PC-9 (cell line): ENCODE results near the gene RPS15. TPM values are rescaled to one million over a fixed set of nuclear protein-coding genes. Genes with fewer than 3 reads are reported as not detected.

Experiments
- BruUV-seq: library from RNA; stranded (reverse); fragments of 400-500 nt; replicated peaks from 2 replicates; lab custom pipeline; 2021; lab: Mats Ljungman, UMichigan
- CTCF ChIA-PET: fragments of 300-600 bp; sonication (Branson Sonifier 250); formaldehyde crosslinking; loops from one replicate; lab custom pipeline; 2022; ENCODE audit warnings: antibody characterized with exemption; lab: Charles Lee
- POLR2A ChIA-PET: fragments of 300-600 bp; sonication (Branson Sonifier 250); formaldehyde crosslinking; loops from one replicate; lab custom pipeline; 2022; ENCODE audit warnings: antibody characterized with exemption; ENCODE audit not compliant: unreplicated experiment; lab: Charles Lee
- DNase-seq, 2 experiments: peaks; one replicate each; pipeline versions ENCODE4 v3.0.0 to v3.0.0-alpha.2; 2015 to 2022; ENCODE audit warnings: mixed read lengths in 1 of 2
- H2AFZ ChIP-seq: fragments of 200-600 bp; sonication (generic); 2 replicates; pipeline ENCODE4 v1.8.1; 2017; ENCODE audit warnings: antibody characterized with exemption
- H3F3A ChIP-seq: fragments of 200-600 bp; sonication (generic); 2 replicates; pipeline ENCODE4 v1.8.1; 2017; ENCODE audit warnings: antibody characterized with exemption, mild to moderate bottlenecking, low read depth; ENCODE audit not compliant: insufficient read depth
- H3K27ac ChIP-seq: fragments of 200-600 bp; sonication (generic); 2 replicates; pipeline ENCODE4 v1.6.1; 2016; ENCODE audit warnings: mixed run types
- H3K27me3 ChIP-seq: fragments of 200-600 bp; sonication (generic); 2 replicates; pipeline ENCODE4 v1.6.1; 2016; ENCODE audit warnings: low read depth, mixed run types; ENCODE audit not compliant: insufficient read depth
- H3K36me3 ChIP-seq: fragments of 200-600 bp; sonication (generic); 2 replicates; pipeline ENCODE4 v1.6.1; 2016; ENCODE audit warnings: low read depth, mixed run types
- H3K4me1 ChIP-seq: fragments of 200-600 bp; sonication (generic); replicated peaks from 2 replicates; pipeline ENCODE4 v1.6.1; 2016; ENCODE audit warnings: mixed run types; ENCODE audit not compliant: insufficient read depth
- H3K4me2 ChIP-seq: fragments of 200-600 bp; sonication (generic); 2 replicates; pipeline ENCODE4 v1.6.1; 2017; ENCODE audit warnings: mixed run types
- H3K4me3 ChIP-seq: fragments of 200-600 bp; sonication (generic); 2 replicates; pipeline ENCODE4 v1.6.1; 2016; ENCODE audit warnings: mixed run types
- H3K79me2 ChIP-seq: fragments of 200-600 bp; sonication (generic); 2 replicates; pipeline ENCODE4 v1.6.1; 2017; ENCODE audit warnings: low read depth, mixed run types
- H3K9me2 ChIP-seq: fragments of 200-600 bp; sonication (generic); 2 replicates; pipeline ENCODE4 v1.8.1; 2017; ENCODE audit warnings: mild to moderate bottlenecking; ENCODE audit not compliant: insufficient read depth
- H3K9me3 ChIP-seq: fragments of 200-600 bp; sonication (generic); 2 replicates; pipeline ENCODE4 v1.8.1; 2016; ENCODE audit warnings: low read depth; ENCODE audit not compliant: insufficient read depth
- H4K20me1 ChIP-seq: fragments of 200-600 bp; sonication (generic); 2 replicates; pipeline ENCODE4 v1.8.1; 2017; ENCODE audit not compliant: insufficient read depth
- CTCF ChIP-seq: fragments of 200-600 bp; sonication (generic); conservative IDR thresholded peaks from 2 replicates; pipeline ENCODE4 v1.6.1; 2017; ENCODE audit warnings: mixed run types, antibody characterized with exemption, mild to moderate bottlenecking, moderate library complexity
- EZH2 ChIP-seq: fragments of 200-600 bp; sonication (generic); IDR thresholded peaks from 2 replicates; pipeline ENCODE4 v1.8.0; 2017; ENCODE audit warnings: antibody characterized with exemption, low read depth
- intact Hi-C: fragments of 100-400 bp; cut with micrococcal nuclease; formaldehyde crosslinking; loops from one replicate; pipeline ENCODE4 v1.10.0; 2022; ENCODE audit not compliant: unreplicated experiment
- total RNA-seq: library from RNA; stranded (reverse); gene quantifications from 2 replicates; pipeline ENCODE4 v1.2.3, GENCODE V29; 2021

Gene RPS15
- total RNA-seq, 1 experiment from 2014 or later, result 967 TPM

DNA sequence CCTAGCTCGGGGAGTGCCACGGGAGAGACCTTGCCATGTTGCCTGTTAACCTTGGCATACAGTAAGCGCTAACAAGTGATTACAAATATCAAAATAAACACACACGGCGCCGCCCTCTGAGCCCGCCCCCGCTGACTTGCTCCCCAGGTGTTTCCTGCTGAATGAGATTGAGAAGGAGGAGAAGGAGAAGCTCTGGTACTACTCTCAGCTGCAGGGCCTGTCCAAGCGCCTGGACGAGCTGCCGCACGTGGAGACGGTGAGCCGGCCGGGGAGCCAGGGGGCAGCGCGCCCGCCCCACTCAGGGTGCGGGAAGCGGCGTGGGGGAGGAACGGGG is 16.8 kb downstream of the RPS15 start:
- CTCF ChIA-PET, result no interaction called here

DNA sequence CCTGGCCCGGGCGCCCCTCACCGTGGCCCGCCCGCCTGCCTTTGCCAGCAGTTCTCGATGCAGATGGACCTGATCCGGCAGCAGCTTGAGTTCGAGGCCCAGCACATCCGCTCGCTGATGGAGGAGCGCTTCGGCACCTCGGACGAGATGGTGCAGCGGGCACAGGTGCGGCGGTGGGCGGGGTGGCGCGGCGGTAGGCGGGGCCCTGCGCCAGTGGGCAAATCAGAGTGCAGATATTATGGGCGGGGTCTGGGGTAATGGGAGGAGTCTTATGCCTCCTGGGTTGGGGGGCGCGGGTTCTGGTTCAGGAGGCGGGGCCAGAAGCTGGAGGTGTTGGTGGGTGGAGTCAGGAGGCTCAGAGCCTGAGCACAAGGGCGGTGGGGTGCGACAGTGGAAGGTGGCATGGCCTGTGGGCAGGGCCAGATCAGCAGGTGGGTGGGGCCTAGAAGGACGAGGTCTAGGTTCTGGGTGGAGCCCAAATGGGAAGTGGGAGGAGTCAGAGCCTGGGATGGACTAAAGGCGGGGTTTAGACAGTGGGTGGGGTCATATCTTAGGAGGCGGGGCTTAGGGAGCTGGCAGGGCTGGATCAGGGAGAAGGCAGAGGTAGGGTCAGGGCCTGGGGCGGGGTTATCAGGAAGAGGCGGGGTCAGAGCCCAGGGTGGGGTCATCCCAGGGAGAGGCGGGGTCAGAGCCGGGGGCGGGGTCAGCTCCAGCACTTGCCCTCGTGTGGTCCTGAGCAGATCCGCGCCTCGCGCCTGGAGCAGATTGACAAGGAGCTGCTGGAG is 17.3 kb downstream of the RPS15 start:
- DNase-seq, result peak; percentile 91 to 93
- H2AFZ ChIP-seq, result peak overlapping the region; percentile 72
- H3K27me3 ChIP-seq, result no peaks in the 10 kb centered on the region
- H3K4me1 ChIP-seq, result no peaks in the 10 kb centered on the region
- H3K36me3 ChIP-seq, result no peaks in the 10 kb centered on the region
- H3K4me2 ChIP-seq, result peak overlapping the region; percentile 72
- ChIA-PET CTCF (interaction anchor here (0.7 kb wide), 1 partner anchor 186 kb away, joined by 5 read pairs; the partner anchor contains the start of gene CIRBP), POLR2A (interaction anchor here (0.5 to 0.7 kb wide), 5 partner anchors 101 to 294 kb away, joined by 3 to 13 read pairs (median 4); a partner anchor contains a TSS)
- no peaks in the 10 kb centered on the region for H3K79me2 ChIP-seq
- intact Hi-C loops, result loop anchor here (5.0 kb wide), 1 partner anchor 48 kb away; the partner anchor contains the start of gene DAZAP1
- H4K20me1 ChIP-seq, result no peaks in the 10 kb centered on the region
- H3F3A ChIP-seq, result peaks cover 10% of the 10 kb centered on the region
- H3K9me2 ChIP-seq, result no peaks in the 10 kb centered on the region
- H3K9me3 ChIP-seq, result no peaks in the 10 kb centered on the region
- H3K4me3 ChIP-seq, result peak overlapping the region; percentile 50; the same call in 1 of the 2 replicates
- BruUV-seq, result no TSS peak
- TF ChIP-seq EZH2 (no peak), CTCF (no peak)
- H3K27ac ChIP-seq, result peak overlapping the region; percentile 30; the same call in 1 of the 2 replicates

More for the DNA sequence above, 16.8 kb downstream of the RPS15 start:
- TF ChIP-seq CTCF (no peak), EZH2 (no peak)
- H3F3A ChIP-seq, result peaks cover 10% of the 10 kb centered on the region
- no peaks in the 10 kb centered on the region for H3K9me3 ChIP-seq
- intact Hi-C loops, result loop anchor here (5.0 kb wide), 1 partner anchor 48 kb away; the partner anchor contains the start of gene DAZAP1
- H3K4me3 ChIP-seq, result peak overlapping the region; percentile 50; the same call in 1 of the 2 replicates
- no peaks in the 10 kb centered on the region for H3K36me3 ChIP-seq
- no peaks in the 10 kb centered on the region for H3K27me3 ChIP-seq
- peak overlapping the region; percentile 72 for H2AFZ ChIP-seq
- POLR2A ChIA-PET, result no interaction called here
- DNase-seq, result peak; percentile 52 to 64
- H3K4me1 ChIP-seq, result no peaks in the 10 kb centered on the region
- no peaks in the 10 kb centered on the region for H4K20me1 ChIP-seq
- BruUV-seq, result no TSS peak
- no peaks in the 10 kb centered on the region for H3K79me2 ChIP-seq
- peak overlapping the region; percentile 30; the same call in 1 of the 2 replicates for H3K27ac ChIP-seq
- no peaks in the 10 kb centered on the region for H3K9me2 ChIP-seq
- H3K4me2 ChIP-seq, result peak overlapping the region; percentile 72

DNA sequence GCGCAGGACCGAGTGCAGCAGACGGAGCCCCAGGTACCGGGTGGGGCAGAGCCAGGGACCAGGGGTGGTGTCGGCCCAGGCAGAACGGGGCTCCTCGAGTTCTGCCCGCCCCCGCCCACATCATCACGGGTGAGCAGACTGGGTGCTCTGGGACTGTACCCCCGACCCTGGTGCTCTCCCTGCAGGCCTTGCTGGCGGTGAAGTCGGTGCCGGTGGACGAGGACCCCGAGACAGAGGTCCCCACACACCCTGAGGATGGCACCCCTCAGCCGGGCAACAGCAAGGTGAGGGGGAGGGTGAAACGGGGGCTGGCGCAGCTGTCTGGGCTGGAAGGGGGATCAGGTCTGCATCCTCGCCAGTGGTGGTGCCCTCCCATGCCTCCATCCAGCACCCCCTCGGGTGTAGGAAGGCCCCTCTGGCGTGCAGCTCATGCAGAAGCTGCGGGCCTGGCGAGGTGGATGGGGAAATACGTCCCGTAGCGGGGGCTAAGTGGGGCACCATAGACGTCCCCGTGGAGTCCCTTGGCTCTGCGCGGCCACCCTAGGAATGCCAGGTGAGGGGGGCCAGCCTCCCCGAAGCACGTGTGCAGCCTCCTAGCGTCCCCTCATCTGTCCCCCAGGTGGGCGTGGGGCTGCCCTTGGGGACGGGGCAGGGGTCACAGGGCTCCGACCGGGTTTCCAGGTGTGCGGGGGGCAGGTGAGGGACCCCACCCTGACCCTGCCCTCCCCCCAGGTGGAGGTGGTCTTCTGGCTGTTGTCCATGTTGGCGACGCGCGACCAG is 18.1 kb downstream of the RPS15 start:
- Histone ChIP-seq H3K9me3 (no peaks in the 10 kb centered on the region), H3F3A (peaks cover 10% of the 10 kb centered on the region), H3K36me3 (no peaks in the 10 kb centered on the region), H3K27me3 (no peaks in the 10 kb centered on the region), H2AFZ (no peak overlapping the region), H3K9me2 (no peaks in the 10 kb centered on the region), H3K27ac (no peak overlapping the region), H4K20me1 (no peaks in the 10 kb centered on the region), H3K4me1 (no peaks in the 10 kb centered on the region), H3K4me2 (peak overlapping the region; percentile 56; the same call in 1 of the 2 replicates), H3K4me3 (no peak overlapping the region), H3K79me2 (no peaks in the 10 kb centered on the region)
- ChIA-PET CTCF (interaction anchor here (0.7 kb wide), 1 partner anchor 187 kb away, joined by 5 read pairs; the partner anchor contains the start of gene CIRBP), POLR2A (interaction anchor here (0.5 to 0.7 kb wide), 4 partner anchors 101 to 294 kb away, joined by 3 to 13 read pairs (median 4); a partner anchor contains a TSS)
- DNase-seq, result no peak
- BruUV-seq, result no TSS peak
- TF ChIP-seq CTCF (no peak), EZH2 (no peak)
- intact Hi-C loops, result loop anchor here (5.0 kb wide), 1 partner anchor 49 kb away; the partner anchor contains the start of gene DAZAP1
